GF-D8 (cell line): ENCODE data around the gene GPR17.

Source experiments
- DNase-seq: peaks from one replicate; lab custom pipeline; 2025; lab: John Stamatoyannopoulos, UW

GPR17 gene, protein sequence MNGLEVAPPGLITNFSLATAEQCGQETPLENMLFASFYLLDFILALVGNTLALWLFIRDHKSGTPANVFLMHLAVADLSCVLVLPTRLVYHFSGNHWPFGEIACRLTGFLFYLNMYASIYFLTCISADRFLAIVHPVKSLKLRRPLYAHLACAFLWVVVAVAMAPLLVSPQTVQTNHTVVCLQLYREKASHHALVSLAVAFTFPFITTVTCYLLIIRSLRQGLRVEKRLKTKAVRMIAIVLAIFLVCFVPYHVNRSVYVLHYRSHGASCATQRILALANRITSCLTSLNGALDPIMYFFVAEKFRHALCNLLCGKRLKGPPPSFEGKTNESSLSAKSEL

DNA sequence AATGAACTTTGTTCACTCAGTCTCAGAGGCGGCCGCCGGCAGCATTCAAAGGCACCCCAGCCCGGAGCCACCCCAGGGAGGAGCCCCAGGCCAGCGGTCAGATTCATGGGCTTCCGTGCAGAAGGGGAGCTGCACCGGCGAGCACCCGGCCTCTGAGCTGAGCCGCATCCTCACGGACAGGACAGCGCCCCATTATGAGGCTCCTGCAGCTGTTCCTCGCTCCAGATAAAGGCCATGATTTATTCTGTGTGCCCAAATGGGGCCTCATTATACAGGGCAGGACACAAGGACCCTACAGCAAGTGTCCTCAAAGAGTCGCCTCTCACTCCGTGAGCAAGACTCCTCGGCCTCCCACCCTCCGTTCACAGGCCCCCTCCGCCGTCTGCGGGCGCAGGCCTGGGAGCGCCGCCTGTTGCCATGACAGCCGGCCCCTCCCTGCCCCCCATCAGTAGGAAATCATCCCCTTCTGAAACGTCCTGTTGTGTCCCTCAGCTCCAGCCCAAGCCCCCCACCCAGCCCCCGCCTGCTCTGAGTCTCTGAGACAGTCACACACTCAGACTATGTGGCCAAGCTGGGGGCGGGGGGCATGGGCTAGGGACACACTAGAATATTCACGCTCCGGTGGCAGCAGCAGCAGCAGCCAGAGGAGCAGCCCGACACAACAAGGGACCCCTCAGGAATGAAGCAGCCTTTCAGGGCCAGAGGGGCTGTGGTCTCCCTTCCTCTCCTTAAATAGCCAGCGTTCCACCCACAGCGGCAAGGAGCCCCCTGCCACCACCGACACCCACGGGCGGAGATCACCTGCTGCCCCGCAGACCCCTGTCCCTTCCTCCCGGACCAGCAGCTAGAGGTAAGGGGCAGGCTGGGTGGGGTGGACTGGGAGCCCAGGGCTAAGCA is at the start of gene GPR17:
TSS of gene GPR17 (plus strand) at position 759 of the 897 bp plus-strand sequence. CDS start 4,583 bp downstream, outside the sequence.
- no peak for DNase-seq

DNA sequence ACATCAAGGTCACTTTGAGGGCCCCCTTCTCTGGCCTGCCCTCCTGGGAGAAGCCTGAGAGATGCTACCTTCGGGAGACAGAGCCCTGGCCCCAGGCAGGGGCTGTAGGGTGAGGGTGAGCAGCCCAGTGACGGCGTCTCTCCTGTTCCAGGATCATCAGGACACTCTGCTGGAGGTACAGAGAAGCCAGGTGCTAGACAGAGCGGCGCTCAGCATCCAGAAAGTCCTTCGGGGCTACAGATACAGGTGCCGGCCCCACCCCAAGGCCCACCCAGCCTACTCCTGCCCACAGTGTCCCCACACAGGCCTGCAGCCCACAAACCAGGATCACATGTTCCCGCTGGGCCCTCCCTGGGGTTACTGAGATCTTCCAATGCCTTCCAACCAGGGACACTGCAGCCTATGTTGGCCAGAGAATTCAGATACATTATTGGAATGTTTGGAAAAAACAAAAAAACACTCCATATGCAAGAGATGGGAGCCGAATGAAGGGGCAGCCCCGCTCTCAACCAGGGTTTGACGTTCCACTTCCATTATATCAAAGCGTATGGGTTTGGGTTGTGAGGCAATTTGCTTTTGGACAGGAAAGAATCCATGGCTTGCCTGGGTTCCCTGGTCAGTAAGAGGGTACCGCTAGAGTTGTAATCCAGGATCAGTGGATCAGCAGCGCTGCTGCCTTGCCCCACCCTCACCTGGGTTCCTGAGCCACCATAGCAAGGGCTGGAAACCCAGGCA is 49.5 kb upstream of the GPR17 start:
- DNase-seq: no peak

DNA sequence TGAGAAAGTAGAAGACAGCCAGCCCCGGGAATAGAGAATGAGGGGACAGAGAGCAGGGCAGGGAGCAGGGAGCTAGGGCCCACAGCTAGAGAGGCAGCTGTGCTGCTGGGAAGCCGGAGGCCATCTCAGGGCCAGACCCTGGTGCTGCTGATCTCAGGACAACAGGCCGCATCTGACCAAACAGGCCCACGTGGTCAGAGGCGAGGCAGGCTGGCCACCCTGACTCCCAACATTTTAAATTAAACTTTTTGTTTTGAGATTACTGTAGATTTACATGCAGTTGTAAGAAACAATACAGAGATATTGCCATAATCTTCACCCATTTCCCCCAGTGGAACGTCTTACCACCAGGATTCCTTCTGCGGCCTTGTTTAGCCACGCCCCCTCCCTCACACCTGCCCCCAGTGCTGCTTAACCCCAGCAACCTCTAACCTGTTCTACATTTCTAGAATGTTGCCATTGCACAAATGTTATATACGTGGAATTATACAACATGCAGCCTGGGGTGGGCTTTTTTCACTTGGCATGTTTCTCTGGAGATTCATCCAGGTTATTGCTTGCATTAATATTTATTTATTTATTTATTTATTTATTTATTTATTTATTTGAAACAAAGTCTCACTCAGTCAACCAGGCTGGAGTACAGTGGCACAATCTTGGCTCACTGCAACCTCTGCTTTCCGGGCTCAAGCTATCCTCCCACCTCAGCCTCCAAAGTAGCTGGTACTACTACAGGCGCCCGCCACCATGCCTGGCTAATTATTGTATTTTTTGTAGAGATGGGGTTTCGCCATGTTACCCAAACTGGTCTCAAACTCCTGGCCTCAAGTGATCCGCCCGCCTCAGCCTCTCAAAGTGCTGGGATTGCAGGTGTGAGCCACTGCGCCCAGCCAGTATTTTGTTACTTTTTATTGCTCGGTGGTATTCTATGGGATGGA is 48.6 kb upstream of the GPR17 start:
- DNase-seq: no peak

DNA sequence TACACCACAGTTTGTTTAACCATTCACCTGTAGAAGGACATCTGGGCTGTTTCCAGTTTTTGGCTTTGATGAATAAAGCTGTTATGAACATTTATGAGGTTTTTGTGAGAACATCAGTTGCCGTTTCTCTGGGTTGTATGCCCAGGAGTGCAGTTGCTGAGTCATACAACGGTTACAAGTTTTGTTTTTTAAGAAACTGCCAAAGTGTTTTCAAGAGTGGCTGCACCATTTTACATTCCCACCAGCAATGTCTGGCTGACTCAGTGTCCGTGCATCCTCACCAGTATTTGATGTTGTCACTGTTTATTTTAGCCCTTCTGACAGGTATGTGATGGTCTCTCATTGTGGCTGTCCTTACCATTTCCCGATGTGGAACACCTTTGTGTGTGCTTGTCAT is 48.0 kb upstream of the GPR17 start:
- DNase-seq: no peak

DNA sequence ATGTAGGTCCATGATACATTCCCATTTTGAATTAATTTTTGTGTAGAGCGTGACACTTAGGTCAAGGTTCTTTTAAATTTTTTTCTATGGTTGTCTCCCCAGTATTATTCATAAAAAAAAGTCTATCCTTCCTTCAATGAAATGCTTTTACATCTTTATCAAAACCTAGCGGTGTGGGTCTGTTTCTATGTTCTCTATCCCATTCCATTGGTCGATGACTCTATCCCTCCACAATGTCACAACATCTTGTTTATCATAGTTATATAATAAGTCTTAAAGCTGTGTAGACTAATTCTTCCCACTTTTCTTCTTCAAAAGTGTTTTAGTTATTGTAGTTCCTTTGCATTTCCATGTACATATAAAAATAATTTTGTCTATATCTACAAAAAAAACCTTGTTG is 47.2 kb upstream of the GPR17 start:
- DNase-seq: no peak

DNA sequence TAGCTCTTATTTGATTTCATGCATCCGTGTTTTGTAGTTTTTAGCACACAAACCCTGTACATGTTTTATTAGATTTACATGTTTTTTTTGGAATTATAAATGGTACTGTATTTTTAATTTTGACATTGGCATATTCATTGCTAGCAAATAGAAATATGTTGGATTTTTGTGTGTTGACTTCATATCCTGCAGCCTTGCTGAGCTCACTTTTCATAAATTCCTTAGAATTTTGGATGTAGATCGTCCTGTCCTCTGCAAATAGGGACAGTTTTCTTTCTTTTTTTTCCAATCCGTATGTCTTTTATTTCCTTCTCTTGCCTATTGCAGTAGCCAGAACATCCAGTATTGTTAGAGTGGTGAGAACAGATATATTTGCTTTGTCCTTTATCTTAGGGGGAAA is 46.7 kb upstream of the GPR17 start:
- no peak for DNase-seq

DNA sequence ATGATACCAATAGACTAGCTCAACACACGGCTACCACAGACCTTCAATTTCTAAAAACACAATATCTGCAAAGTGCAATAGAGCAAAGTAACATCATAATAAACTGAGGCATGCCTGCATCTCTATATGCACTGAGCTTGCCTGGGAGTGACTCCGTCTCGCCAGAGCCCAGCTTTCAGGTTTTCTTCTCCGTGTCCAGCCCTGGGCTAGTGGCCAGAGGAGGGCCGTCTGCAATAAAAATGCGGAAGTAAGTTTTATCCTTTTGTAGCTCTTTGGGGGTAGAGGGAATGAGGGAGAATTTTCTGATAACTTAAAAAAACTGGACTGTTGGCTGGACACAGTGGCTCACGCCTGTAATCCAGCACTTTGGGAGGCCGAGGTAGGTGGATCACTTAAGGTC is 41.0 kb upstream of the GPR17 start:
- DNase-seq: no peak

DNA sequence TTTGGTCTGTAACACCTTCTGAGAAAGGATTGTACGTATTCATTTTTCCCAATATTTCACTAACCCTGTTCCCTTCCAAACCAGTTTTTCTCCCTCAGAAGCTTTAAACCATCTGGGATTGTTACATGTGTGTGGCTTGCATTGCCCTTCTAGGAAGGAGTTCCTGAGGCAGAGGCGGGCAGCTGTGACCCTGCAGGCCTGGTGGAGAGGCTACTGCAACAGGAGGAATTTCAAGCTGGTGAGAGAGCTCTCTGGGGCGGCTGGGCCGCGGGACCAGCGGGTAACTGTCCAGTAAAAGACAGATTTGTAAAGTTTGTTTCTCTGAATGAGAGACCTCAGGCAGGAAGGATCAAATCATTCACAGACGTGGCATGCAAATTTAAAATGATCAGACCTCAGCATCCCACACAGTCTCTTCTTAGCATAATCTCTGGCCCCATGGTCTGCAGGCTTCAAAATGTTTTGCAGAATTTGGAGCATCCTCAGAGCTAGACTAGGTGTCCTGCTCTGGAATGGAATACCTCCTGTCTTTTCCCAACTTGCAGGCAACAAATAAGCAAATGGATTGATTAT is 40.2 kb upstream of the GPR17 start:
- no peak for DNase-seq

DNA sequence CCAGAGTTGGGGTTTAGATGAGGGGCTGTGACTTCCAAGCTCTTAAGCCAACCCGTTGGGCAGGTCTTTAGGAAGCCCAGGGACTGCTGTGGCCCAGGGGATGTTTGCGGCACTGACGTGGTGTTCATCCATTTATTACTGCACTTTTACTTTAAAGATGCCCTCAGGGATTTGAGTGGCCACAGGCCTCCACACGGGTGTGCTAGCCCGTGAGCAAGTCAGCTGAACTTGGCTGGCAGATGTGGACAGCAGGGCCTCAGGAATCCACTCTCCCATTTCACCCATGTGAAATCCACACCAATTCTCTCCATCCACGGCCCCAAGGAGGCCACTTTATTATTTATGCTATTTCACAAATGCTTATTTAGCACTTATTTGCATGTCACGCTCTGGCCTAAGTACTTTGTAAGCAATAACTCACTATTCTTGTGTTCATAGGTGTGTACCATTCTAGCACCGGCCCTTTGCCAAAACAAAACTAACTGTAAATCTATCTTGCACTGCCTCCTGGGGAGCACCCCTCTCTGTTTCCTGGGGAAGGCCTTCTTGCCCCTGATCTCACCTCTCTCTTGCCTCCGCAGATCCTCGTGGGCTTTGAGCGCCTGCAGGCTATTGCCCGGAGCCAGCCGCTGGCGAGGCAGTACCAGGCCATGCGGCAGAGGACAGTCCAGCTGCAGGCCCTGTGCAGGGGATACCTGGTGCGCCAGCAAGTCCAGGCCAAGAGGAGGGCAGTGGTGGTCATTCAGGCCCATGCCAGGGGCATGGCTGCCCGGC is 39.1 kb upstream of the GPR17 start:
- DNase-seq: no peak

DNA sequence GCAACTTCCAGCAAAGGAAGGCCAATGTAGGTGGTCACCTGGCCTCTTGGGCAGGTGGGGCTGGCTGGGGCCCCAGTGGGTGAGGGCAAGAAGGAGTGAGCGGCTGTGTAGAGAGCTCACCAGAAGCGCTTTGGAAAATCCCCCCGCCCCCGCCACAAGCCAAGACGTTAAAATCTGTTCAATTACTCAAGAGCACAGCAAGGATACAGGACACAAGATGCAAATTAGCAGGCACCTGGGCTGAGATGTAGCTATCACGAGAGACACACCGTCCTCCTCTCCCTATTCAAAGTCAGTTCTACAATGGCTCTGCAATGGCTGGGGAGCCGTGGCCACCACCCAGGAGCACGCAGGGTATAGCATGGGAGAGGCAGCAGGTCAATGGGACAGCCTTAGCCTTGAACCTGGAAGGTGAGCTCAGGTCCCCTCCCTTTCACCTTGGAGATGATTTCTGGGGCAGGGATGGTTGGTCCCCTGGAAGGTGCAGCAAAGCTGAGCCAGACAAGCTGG is 38.5 kb upstream of the GPR17 start:
- no peak for DNase-seq

DNA sequence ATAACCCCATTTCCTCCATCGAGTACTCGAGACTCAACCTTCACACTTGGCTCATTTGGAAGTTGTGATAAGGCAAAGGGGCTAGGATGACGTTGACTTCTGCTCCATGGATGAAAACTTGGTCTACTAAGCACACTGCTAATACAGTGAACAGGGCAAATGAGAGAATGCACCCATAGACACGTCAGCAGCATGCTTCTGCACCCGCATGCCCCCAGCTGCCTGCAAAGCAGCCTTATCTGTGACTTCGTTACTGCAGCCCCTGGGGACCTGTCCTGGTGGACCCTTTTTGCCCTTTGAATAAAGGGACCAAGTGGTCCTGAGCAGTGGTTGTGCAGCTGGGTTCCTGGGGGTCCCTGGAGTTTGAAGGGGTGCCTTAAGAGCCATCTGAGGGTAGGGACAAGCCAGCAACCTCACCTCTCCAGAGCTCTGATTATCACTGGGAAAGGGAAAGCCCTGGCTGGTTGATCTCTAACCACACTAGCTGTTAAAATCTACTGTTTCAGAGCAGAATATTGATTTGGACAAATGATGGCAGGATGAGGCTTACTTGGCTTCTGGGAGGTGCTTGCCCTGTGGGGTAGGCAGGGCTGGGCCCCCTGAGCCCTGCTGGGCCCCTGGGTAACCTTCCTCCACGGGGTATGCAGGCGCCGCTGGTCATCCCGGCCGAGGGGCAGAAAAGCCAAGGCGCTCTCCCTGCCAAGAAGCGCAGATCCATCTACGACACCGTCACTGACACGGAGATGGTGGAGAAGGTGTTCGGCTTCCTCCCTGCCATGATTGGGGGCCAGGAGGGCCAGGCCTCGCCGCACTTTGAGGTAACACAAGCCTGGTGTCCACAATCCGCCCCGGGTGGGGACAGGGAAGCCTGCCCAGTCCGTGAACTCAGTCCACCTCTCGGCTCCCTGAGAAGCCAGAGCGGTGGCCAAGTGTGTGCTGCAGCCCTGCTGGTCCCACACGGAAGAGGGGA is 37.6 kb upstream of the GPR17 start:
- no peak for DNase-seq

DNA sequence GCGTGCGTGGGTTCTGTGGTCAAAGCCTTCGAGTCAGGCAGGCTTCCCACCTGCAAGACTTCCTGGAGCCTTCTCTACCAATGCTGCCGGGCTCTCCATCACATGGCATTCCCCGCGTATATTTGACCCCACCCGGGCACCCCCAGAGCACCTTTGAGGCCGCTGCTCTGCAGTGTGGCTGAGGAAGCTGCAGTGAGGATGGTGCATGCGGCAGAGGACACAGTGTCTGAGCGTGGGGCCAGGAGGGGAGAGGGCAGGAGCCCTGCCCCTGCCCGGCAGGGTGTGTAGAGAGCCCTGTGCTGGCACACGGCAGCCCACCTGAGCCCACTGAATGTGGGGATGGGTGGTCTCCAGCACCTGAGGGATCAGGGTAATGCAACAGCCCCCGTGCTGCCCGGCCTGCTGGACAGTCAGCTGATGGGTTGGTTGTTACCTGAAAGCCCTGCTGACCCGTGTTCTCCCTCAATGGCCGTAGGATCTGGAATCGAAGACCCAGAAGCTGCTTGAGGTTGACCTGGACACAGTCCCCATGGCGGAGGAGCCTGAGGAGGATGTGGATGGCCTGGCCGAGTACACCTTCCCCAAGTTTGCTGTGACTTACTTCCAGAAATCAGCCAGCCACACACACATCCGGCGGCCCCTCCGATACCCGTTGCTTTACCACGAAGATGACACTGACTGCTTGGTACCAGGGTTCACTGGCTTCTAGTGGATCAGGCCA is 36.8 kb upstream of the GPR17 start:
- no peak for DNase-seq

DNA sequence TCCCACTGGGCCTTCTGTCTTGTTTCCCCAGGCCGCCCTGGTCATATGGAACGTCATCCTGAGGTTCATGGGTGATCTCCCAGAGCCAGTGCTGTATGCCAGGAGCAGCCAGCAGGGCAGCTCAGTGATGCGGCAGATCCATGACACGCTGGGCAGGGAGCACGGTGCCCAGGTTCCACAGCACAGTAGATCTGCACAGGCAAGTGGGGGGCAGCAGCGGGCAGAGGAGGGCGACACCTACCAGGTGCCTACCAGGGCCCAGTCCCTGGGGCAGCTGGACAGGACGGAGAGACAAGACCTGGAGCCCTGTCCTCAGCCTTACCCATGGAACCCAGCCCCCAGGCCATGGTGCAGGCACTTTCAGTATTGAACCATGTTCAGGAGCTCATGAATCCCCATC is 36.1 kb upstream of the GPR17 start:
- no peak for DNase-seq

DNA sequence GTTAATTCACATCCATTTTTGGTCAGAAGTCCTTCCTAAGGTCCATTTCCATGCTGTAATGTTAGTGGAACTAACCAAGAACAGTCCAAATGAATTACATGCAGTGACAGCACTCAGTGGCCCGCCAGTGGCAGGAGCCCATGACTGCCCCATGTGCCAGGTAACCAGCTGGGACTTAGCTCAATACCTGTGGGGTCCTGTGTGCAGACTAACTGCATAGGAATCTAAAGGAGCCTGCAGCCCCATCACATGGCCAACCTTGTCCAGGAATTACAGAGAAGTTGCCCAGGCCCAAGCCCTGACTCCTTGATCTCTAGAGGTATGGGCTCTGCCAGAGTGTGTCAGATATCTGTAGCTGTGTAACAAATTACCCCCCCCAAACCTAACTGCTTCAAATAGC is 35.4 kb upstream of the GPR17 start:
- no peak for DNase-seq

DNA sequence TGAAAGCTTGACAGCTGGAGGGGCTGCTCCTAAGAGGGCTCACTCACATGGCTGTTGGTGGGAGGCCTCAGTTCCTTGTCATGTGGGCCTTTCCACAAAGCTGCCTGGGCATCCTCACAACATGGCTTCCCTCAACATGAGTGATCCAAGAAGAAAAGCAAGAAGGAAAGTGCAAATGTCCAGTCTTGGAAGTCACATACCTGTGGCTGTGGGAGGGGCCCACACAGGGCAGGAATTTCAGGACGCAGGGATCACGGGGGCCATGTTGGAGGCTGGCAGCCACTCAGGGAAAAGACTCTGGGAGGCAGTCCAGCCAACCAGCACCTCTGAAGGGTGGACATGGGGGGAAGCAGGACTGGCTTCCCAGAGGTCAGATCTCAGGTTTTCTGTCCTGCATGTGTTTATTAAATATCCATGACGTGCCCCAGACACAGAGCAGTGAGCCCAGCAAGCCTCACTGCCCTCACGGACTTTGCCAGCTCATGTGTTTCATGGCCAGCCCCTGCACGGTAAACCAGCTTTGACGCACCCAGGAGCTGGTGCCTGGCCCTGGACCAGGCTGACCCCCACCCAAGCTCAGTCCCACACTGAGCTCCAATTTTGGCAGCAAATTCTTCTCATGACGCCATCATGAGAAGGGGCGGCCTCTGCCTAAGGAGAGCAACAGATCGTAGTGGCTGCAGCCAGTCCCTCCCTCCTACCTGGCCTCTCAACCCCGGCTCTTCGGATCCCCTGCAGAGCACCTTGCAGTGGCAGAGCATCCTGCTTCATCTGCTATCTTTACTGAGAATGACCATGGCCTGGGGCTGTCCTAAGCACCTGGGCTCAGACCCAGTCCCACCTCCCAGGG is 34.7 kb upstream of the GPR17 start:
- DNase-seq: no peak

DNA sequence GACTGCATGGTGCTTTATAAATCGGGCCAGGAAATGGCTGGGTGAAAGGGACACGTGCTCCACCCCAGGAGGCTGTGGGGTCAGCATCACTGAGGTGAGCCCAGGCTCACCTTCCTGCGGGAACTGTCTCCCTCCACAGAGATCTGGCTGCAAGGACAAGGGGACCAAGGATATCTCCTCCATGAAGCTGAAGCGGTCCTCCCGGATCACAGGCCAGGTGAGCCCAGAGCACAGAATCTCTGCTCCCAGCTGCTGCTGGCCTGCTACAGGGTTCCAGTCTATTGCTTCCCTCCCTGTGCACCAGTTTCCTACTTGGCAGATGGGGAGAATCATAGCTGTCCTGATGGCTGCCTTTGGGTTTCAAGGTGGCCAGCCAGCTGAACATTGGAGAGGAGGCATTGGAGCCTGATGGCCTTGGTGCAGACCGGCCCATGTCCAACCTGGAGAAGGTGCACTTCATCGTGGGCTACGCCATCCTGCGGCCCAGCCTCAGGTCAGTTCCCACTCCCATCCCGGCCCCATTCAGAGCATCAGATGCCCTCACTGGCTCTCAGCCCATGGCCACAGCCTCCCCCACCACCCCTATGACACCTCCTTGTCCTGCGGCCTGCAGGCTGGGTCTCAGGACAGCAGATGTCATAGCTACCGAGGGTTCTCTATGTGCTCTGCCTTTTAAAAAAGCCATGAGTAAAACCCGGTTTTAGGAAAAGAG is 33.7 kb upstream of the GPR17 start:
- no peak for DNase-seq

DNA sequence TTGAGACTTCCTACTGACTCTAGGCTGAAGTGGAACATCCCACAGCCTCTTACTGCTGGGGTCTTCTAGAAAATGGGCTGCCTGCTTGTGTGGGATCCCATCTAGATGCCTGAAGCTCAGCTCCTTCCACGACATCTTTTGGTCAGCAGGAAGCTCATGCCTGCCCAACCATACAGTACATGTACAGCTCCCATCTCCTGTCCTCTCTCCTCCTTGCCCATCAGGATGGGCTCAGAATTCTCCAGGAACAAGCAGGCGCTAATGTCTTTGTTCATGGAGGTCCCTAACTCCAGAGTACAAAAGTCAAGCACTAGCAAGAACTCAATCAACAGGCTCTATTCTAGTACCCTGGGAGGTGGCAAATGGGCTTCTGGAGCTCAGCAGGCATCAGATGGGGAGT is 31.7 kb upstream of the GPR17 start:
- no peak for DNase-seq
